Keratinocyte (primary cell): ENCODE measurements around the gene CCDC120. TPM values are rescaled to one million over a fixed set of nuclear protein-coding genes. Genes with fewer than 3 reads are reported as not detected.

Experiments
- DNase-seq: peaks from one replicate; pipeline ENCODE4 v3.0.0-alpha.2; 2011; ENCODE audit warnings: low read depth, missing footprints, low spot score
- FAIRE-seq: peaks from 2 replicates; lab custom pipeline; 2011; peaks lifted over from hg19 to GRCh38; lab: Jason Lieb, UNC
- H2AFZ ChIP-seq: 2 replicates; pipeline ENCODE4 v1.6.0; 2012; ENCODE audit warnings: low read length, control low read depth, inconsistent platforms; ENCODE audit not compliant: control insufficient read depth
- H3K27ac ChIP-seq: 2 replicates; pipeline ENCODE4 v1.5.1; 2011; ENCODE audit warnings: low read length; ENCODE audit not compliant: control insufficient read depth, insufficient read depth
- H3K27me3 ChIP-seq: 3 replicates; pipeline ENCODE4 v1.6.0; 2011; ENCODE audit warnings: low read length; ENCODE audit not compliant: control insufficient read depth, insufficient read depth; ENCODE audit errors: extremely low read depth
- H3K36me3 ChIP-seq, 2 experiments: 2 replicates in 1 of 2; 3 replicates in 1 of 2; pipeline ENCODE4 v1.5.1; 2011; ENCODE audit warnings: low read length in 2 of 2, mild to moderate bottlenecking in 1 of 2; ENCODE audit not compliant: control insufficient read depth in 2 of 2, insufficient read depth in 2 of 2; ENCODE audit errors: extremely low read depth in 1 of 2
- H3K4me1 ChIP-seq: 3 replicates; pipeline ENCODE4 v1.5.1; 2011; ENCODE audit warnings: low read length; ENCODE audit not compliant: control insufficient read depth, insufficient read depth; ENCODE audit errors: extremely low read depth
- H3K4me2 ChIP-seq: 3 replicates; pipeline ENCODE4 v1.6.0; 2011; ENCODE audit warnings: low read depth, low read length; ENCODE audit not compliant: control insufficient read depth, insufficient read depth; ENCODE audit errors: extremely low read depth
- H3K4me3 ChIP-seq, 3 experiments: fragments of 200-600 bp in 1 of 3; sonication (generic) in 1 of 3; 2 replicates in 2 of 3; 3 replicates in 1 of 3; pipeline ENCODE4 v1.5.1; 2011 to 2016; ENCODE audit warnings: low read length in 3 of 3, mild to moderate bottlenecking in 3 of 3, control low read depth in 2 of 3, inconsistent platforms in 1 of 3, low read depth in 1 of 3, mixed read lengths in 1 of 3, mixed run types in 1 of 3, moderate library complexity in 1 of 3; ENCODE audit not compliant: control insufficient read depth in 2 of 3, insufficient read depth in 2 of 3; ENCODE audit errors: extremely low read depth in 1 of 3
- H3K79me2 ChIP-seq: 2 replicates; pipeline ENCODE4 v1.6.0; 2012; ENCODE audit warnings: low read length; ENCODE audit not compliant: control insufficient read depth, insufficient read depth
- H3K9ac ChIP-seq: 3 replicates; pipeline ENCODE4 v1.6.0; 2011; ENCODE audit warnings: low read length; ENCODE audit not compliant: control insufficient read depth, insufficient read depth; ENCODE audit errors: extremely low read depth
- H3K9me1 ChIP-seq: 3 replicates; pipeline ENCODE4 v1.6.0; 2011; ENCODE audit warnings: low read length; ENCODE audit not compliant: control insufficient read depth, insufficient read depth; ENCODE audit errors: extremely low read depth
- H3K9me3 ChIP-seq: 2 replicates; pipeline ENCODE4 v1.5.1; 2012; ENCODE audit warnings: low read depth, low read length; ENCODE audit not compliant: control insufficient read depth
- H4K20me1 ChIP-seq: 3 replicates; pipeline ENCODE4 v1.6.0; 2011; ENCODE audit warnings: low read length; ENCODE audit not compliant: control insufficient read depth, insufficient read depth; ENCODE audit errors: extremely low read depth
- EZH2 ChIP-seq: IDR thresholded peaks from one replicate; pipeline ENCODE4 v1.6.1; 2012; ENCODE audit warnings: inconsistent platforms, mild to moderate bottlenecking, low read length, moderate library complexity
- dilution Hi-C: fragments of 300-500 bp; cut with MboI; formaldehyde crosslinking; loops from one replicate; pipeline ENCODE4 v1.7.0; 2020; ENCODE audit warnings: low sequenced_read_pairs; ENCODE audit not compliant: extremely low pct_ligation_motif_present
- polyA plus RNA-seq, 5 experiments: library from polyadenylated mRNA; depleted of rRNA in 3 of 5; stranded (reverse) in 3 of 5; stranded (forward) in 1 of 5; unstranded in 1 of 5; fragments of >200 nt; gene quantifications; 1 replicate in 1 of 5; 2 replicates in 3 of 5; 3 replicates in 1 of 5; pipeline versions ENCODE4 v1.2.1 to v1.2.3, GENCODE V29; 2011 to 2012; ENCODE audit warnings: missing spikeins in 2 of 5, low read depth in 1 of 5, low replicate concordance in 1 of 5
- TF ChIP-seq, protein P1 (sequence below), 3 experiments: IDR thresholded peaks in 1 of 3; conservative IDR thresholded peaks in 1 of 3; optimal IDR thresholded peaks in 1 of 3; 2 replicates in 2 of 3; 3 replicates in 1 of 3; pipeline versions ENCODE3 to v1.5.1; 2011; ENCODE audit warnings: low read length in 3 of 3, mild to moderate bottlenecking in 3 of 3, moderate library complexity in 2 of 3, control low read depth in 1 of 3, inconsistent platforms in 1 of 3; ENCODE audit not compliant: insufficient read depth in 2 of 3; ENCODE audit errors: extremely low read depth in 1 of 3

CCDC120 gene
- polyA plus RNA-seq, 1 donor (not counting 4 experiments of a cell fraction or from before 2014, with no cell fraction given), result 4.9 TPM

GRCh38 chrX:49106296-49106695 lies 47.5 kb downstream of the CCDC120 start:
- no peaks in the 10 kb centered on the region for H3K79me2 ChIP-seq
- H3K9ac ChIP-seq, result no peak overlapping the region
- FAIRE-seq, result no peak
- no peak for DNase-seq
- no peaks in the 10 kb centered on the region for H4K20me1 ChIP-seq
- H3K4me2 ChIP-seq, result no peak overlapping the region
- H3K27ac ChIP-seq, result no peak overlapping the region
- H3K4me3 ChIP-seq, result no peak overlapping the region
- H3K27me3 ChIP-seq, result no peaks in the 10 kb centered on the region
- H3K4me1 ChIP-seq, result no peaks in the 10 kb centered on the region
- no peak overlapping the region for H2AFZ ChIP-seq
- no peaks in the 10 kb centered on the region for H3K36me3 ChIP-seq
- H3K9me1 ChIP-seq, result no peaks in the 10 kb centered on the region
- TF ChIP-seq EZH2, result no peak
- TF ChIP-seq, protein P1, sequence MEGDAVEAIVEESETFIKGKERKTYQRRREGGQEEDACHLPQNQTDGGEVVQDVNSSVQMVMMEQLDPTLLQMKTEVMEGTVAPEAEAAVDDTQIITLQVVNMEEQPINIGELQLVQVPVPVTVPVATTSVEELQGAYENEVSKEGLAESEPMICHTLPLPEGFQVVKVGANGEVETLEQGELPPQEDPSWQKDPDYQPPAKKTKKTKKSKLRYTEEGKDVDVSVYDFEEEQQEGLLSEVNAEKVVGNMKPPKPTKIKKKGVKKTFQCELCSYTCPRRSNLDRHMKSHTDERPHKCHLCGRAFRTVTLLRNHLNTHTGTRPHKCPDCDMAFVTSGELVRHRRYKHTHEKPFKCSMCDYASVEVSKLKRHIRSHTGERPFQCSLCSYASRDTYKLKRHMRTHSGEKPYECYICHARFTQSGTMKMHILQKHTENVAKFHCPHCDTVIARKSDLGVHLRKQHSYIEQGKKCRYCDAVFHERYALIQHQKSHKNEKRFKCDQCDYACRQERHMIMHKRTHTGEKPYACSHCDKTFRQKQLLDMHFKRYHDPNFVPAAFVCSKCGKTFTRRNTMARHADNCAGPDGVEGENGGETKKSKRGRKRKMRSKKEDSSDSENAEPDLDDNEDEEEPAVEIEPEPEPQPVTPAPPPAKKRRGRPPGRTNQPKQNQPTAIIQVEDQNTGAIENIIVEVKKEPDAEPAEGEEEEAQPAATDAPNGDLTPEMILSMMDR (optimal IDR thresholded peaks at IDR 0.05 in 1 of 3, IDR thresholded peaks at IDR 0.05 in 1 of 3, conservative IDR thresholded peaks at IDR 0.05 in 1 of 3; ENCODE audit: extremely low read depth in 1 of 3, insufficient read depth in 2 of 3, low read length in 3 of 3), result no peak
- peaks cover 2% of the 10 kb centered on the region for H3K9me3 ChIP-seq
- dilution Hi-C loops, result no loop called here

DNA sequence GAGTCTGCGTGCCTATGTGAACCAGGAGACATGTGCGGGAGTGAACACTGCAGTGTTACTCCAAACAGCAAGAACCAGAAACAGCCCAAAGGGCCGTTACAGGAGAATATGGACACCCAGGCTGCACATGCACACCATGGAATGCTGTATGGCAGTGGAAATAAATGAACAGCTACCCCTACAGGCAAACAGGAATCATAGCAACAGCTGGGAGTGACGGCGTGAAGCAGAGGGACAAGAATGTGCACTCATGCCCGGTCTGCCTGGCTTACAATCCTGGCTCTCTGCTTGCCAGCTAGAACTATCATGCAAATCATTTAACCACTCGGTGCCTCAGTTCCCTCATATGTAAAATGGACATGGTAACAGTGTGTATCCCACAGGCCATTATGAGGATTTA lies 48.1 kb downstream of the CCDC120 start:
- Histone ChIP-seq H3K9ac (no peak overlapping the region), H3K4me3 (no peak overlapping the region), H3K36me3 (no peaks in the 10 kb centered on the region), H2AFZ (no peak overlapping the region), H3K27ac (no peak overlapping the region), H4K20me1 (no peaks in the 10 kb centered on the region), H3K79me2 (no peaks in the 10 kb centered on the region), H3K9me1 (no peaks in the 10 kb centered on the region), H3K27me3 (no peaks in the 10 kb centered on the region), H3K4me2 (no peak overlapping the region), H3K9me3 (peaks cover 2% of the 10 kb centered on the region), H3K4me1 (no peaks in the 10 kb centered on the region)
- dilution Hi-C loops, result no loop called here
- DNase-seq, result no peak
- no peak for TF ChIP-seq EZH2
- TF ChIP-seq, protein P1 (optimal IDR thresholded peaks at IDR 0.05 in 1 of 3, IDR thresholded peaks at IDR 0.05 in 1 of 3, conservative IDR thresholded peaks at IDR 0.05 in 1 of 3; ENCODE audit: extremely low read depth in 1 of 3, insufficient read depth in 2 of 3, low read length in 3 of 3), result peak; percentile 56 to 66 (median 58)
- FAIRE-seq, result peak; percentile 69
